ENCODE measurements around the gene MAGI2. TPM values are rescaled to one million over a fixed set of nuclear protein-coding genes. Genes with fewer than 3 reads are reported as not detected.

MAGI2 gene
- total RNA-seq, 2 donors from 2014 or later: 10.3 to 19.2 TPM

- Mint-ChIP-seq H3K9me3 (peaks cover 8% of the 10 kb centered on the region), H3K27ac (no peak overlapping the region), H3K36me3 (ENCODE audit: low read depth) (peaks cover 12% of the 10 kb centered on the region), H3K4me1 (peaks cover 14% of the 10 kb centered on the region), H3K4me3 (no peak overlapping the region), H3K27me3 (ENCODE audit: insufficient read depth) (no peaks in the 10 kb centered on the region)
- no peaks in the 10 kb centered on the region for H3K36me3 ChIP-seq (ENCODE audit: control insufficient read depth, insufficient read depth, low read length)
- no peaks in the 10 kb centered on the region for H3K4me1 ChIP-seq (ENCODE audit: control insufficient read depth, insufficient read depth, low read length)
- H3K9me3 ChIP-seq (ENCODE audit: control insufficient read depth, low read length): no peaks in the 10 kb centered on the region
- H3K4me3 ChIP-seq (ENCODE audit: low read length): no peak overlapping the region
- no peak overlapping the region for H3K9ac ChIP-seq (ENCODE audit: extremely low read depth, low read length, poor library complexity, severe bottlenecking)
- DNase-seq: no peak
- H3K27ac ChIP-seq (ENCODE audit: low read depth, low read length): no peak overlapping the region
- no peaks in the 10 kb centered on the region for H3K27me3 ChIP-seq (ENCODE audit: control insufficient read depth, insufficient read depth, low read length, poor library complexity, severe bottlenecking)
- 81% methylated on average over 2 of the region's 2 CpGs; no CpG with 5 or more reads in 1 of the 2 experiments for WGBS, 2 experiments (ENCODE audit: insufficient coverage in 1 of 2, insufficient read length in 1 of 2)
- TF ChIP-seq CTCF (conservative IDR thresholded peaks at IDR 0.05): no peak
Measured at GRCh38 chr7:78703391-78703790, 750.1 kb downstream of the MAGI2 start.

GRCh38 chr7:78702770-78703169 is 750.7 kb downstream of the MAGI2 start:
- no peak overlapping the region for H3K4me3 ChIP-seq (ENCODE audit: low read length)
- no peak overlapping the region for H3K4me3 Mint-ChIP-seq
- no peak for TF ChIP-seq CTCF (conservative IDR thresholded peaks at IDR 0.05)
- no peak overlapping the region for H3K27ac Mint-ChIP-seq
- no peaks in the 10 kb centered on the region for H3K4me1 ChIP-seq (ENCODE audit: control insufficient read depth, insufficient read depth, low read length)
- H3K27me3 Mint-ChIP-seq (ENCODE audit: insufficient read depth): no peaks in the 10 kb centered on the region
- H3K9me3 Mint-ChIP-seq: peaks cover 8% of the 10 kb centered on the region
- no peak for DNase-seq
- no peaks in the 10 kb centered on the region for H3K27me3 ChIP-seq (ENCODE audit: control insufficient read depth, insufficient read depth, low read length, poor library complexity, severe bottlenecking)
- peaks cover 12% of the 10 kb centered on the region for H3K4me1 Mint-ChIP-seq
- no peak overlapping the region for H3K27ac ChIP-seq (ENCODE audit: low read depth, low read length)
- no peaks in the 10 kb centered on the region for H3K9me3 ChIP-seq (ENCODE audit: control insufficient read depth, low read length)
- H3K9ac ChIP-seq (ENCODE audit: extremely low read depth, low read length, poor library complexity, severe bottlenecking): no peak overlapping the region
- H3K36me3 Mint-ChIP-seq (ENCODE audit: low read depth): peaks cover 12% of the 10 kb centered on the region
- H3K36me3 ChIP-seq (ENCODE audit: control insufficient read depth, insufficient read depth, low read length): no peaks in the 10 kb centered on the region

DNA sequence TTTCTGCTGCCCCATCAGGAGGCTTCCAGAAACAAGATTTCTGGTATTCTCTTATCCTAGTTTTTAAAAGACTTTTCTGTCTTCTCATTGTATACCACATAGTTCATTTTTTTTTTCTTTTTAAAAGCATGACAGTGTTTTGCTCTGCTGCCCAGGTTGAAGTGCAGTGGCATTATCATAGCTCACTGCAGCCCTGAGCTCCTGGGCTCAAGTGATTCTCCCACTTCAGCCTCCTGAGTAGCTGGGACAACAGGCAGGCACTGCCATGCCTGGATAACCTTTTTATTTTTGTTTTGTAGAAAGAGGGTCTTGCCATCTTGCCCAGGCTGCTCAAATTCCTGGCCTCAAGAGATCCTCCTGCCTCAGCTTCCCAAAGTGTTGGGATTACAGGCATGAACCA is 757.6 kb downstream of the MAGI2 start:
- H3K4me3 ChIP-seq (ENCODE audit: low read length): no peak overlapping the region
- Mint-ChIP-seq H3K27ac (no peak overlapping the region), H3K4me1 (peaks cover 17% of the 10 kb centered on the region), H3K36me3 (ENCODE audit: low read depth) (no peaks in the 10 kb centered on the region), H3K27me3 (ENCODE audit: insufficient read depth) (no peaks in the 10 kb centered on the region), H3K4me3 (no peak overlapping the region), H3K9me3 (no peaks in the 10 kb centered on the region)
- DNase-seq: no peak
- H3K4me1 ChIP-seq (ENCODE audit: control insufficient read depth, insufficient read depth, low read length): no peaks in the 10 kb centered on the region
- TF ChIP-seq CTCF (conservative IDR thresholded peaks at IDR 0.05): no peak
- H3K36me3 ChIP-seq (ENCODE audit: control insufficient read depth, insufficient read depth, low read length): no peaks in the 10 kb centered on the region
- no peak overlapping the region for H3K27ac ChIP-seq (ENCODE audit: low read depth, low read length)
- H3K9ac ChIP-seq (ENCODE audit: extremely low read depth, low read length, poor library complexity, severe bottlenecking): no peak overlapping the region
- H3K27me3 ChIP-seq (ENCODE audit: control insufficient read depth, insufficient read depth, low read length, poor library complexity, severe bottlenecking): no peaks in the 10 kb centered on the region
- no peaks in the 10 kb centered on the region for H3K9me3 ChIP-seq (ENCODE audit: control insufficient read depth, low read length)
